ENCODE results near the gene CDH23.

- TF ChIP-seq TARDBP (IDR thresholded peaks at IDR 0.05) (no peak), SUZ12 (IDR thresholded peaks at IDR 0.05) (no peak), NFRKB (IDR thresholded peaks at IDR 0.05) (no peak), ARNT (IDR thresholded peaks at IDR 0.05) (no peak), BHLHE40 (IDR thresholded peaks at IDR 0.05; ENCODE audit: borderline replicate concordance) (no peak)
These were observed 43.9 kb downstream of the CDH23 start for GRCh38 chr10:71440506-71441035.

Data from HEK293T (cell line).